Hepatocyte (in vitro differentiated cells): Measurements from ENCODE around the gene PLEKHG3. TPM values are rescaled to one million over a fixed set of nuclear protein-coding genes. Genes with fewer than 3 reads are reported as not detected.
A peak's percentile ranks its signal among the peaks of the same experiment; 100 is the strongest.
"Not testable (repeated sequence)": the region's sequence is repeated elsewhere in the genome, so short reads cannot be mapped to it uniquely, and the experiment has no call there.

Source experiments
- DNase-seq: peaks from one replicate; pipeline ENCODE4 v3.0.0-alpha.2; 2016; ENCODE audit warnings: low spot score
- H2AFZ ChIP-seq: fragments of 200-600 bp; sonication (generic); 2 replicates; pipeline ENCODE4 v1.6.0; 2016; ENCODE audit warnings: antibody characterized with exemption, mild to moderate bottlenecking
- H3K27ac ChIP-seq: fragments of 200-600 bp; sonication (generic); 2 replicates; pipeline ENCODE4 v1.5.1; 2016; ENCODE audit warnings: mild to moderate bottlenecking
- H3K27me3 ChIP-seq: fragments of 200-600 bp; sonication (generic); 2 replicates; pipeline ENCODE4 v1.6.1; 2016
- H3K36me3 ChIP-seq: fragments of 200-600 bp; sonication (generic); replicated peaks from 2 replicates; pipeline ENCODE4 v1.5.1; 2016; ENCODE audit warnings: low read depth; ENCODE audit not compliant: insufficient read depth
- H3K4me1 ChIP-seq: fragments of 200-600 bp; sonication (generic); 2 replicates; pipeline ENCODE4 v1.5.1; 2016; ENCODE audit warnings: mild to moderate bottlenecking, moderate library complexity; ENCODE audit not compliant: insufficient read depth
- H3K4me2 ChIP-seq: fragments of 200-600 bp; sonication (generic); 2 replicates; pipeline ENCODE4 v1.6.0; 2016
- H3K4me3 ChIP-seq: fragments of 200-600 bp; sonication (generic); 2 replicates; pipeline ENCODE4 v1.5.1; 2016; ENCODE audit warnings: mild to moderate bottlenecking
- H3K79me2 ChIP-seq: fragments of 200-600 bp; sonication (generic); 2 replicates; pipeline ENCODE4 v1.6.0; 2017; ENCODE audit warnings: mild to moderate bottlenecking
- H3K9me2 ChIP-seq: fragments of 200-600 bp; sonication (generic); replicated peaks from 2 replicates; pipeline ENCODE4 v1.6.0; 2017; ENCODE audit warnings: mild to moderate bottlenecking; ENCODE audit not compliant: insufficient read depth
- H3K9me3 ChIP-seq: fragments of 200-600 bp; sonication (generic); 2 replicates; pipeline ENCODE4 v1.5.1; 2016; ENCODE audit warnings: low read depth, mild to moderate bottlenecking
- H4K20me1 ChIP-seq: fragments of 200-600 bp; sonication (generic); 2 replicates; pipeline ENCODE4 v1.6.0; 2016; ENCODE audit warnings: mild to moderate bottlenecking; ENCODE audit not compliant: insufficient read depth, poor library complexity, severe bottlenecking
- EZH2 ChIP-seq: fragments of 200-600 bp; sonication (generic); IDR thresholded peaks from 2 replicates; pipeline ENCODE4 v1.6.1; 2016; ENCODE audit warnings: antibody characterized with exemption, mild to moderate bottlenecking, borderline replicate concordance
- EZH2phosphoT487 ChIP-seq: fragments of 200-600 bp; sonication (generic); IDR thresholded peaks from one replicate; pipeline ENCODE4 v1.6.1; 2018; ENCODE audit warnings: antibody characterized with exemption, mild to moderate bottlenecking, low read depth, moderate library complexity; ENCODE audit not compliant: unreplicated experiment, severe bottlenecking
- WGBS: methylation state at CpG from one replicate; pipeline ENCODE4 v1.1.6; 2016; ENCODE audit warnings: low lambda C conversion rate; ENCODE audit errors: missing lambda C conversion rate; 5-methylcytosine and 5-hydroxymethylcytosine counted together
- polyA plus RNA-seq: library from polyadenylated mRNA; unstranded; fragments of >200 nt; fragmentation: Nextera tagmentation; extraction: Ambion mirVana; gene quantifications from 2 replicates; pipeline ENCODE4 v1.2.1, GENCODE V29; 2016
- total RNA-seq: library from RNA; depleted of rRNA; stranded (reverse); fragments of >200 nt; gene quantifications from 2 replicates; pipeline ENCODE4 v1.2.3, GENCODE V29; 2014
- TF ChIP-seq, protein P1 (sequence below): fragments of 200-600 bp; sonication (generic); IDR thresholded peaks from 2 replicates; pipeline ENCODE4 v1.5.1; 2016; ENCODE audit warnings: antibody characterized with exemption, mild to moderate bottlenecking; ENCODE audit not compliant: poor library complexity

Gene PLEKHG3
- 41.8 and 54.2 TPM in 2 replicates for total RNA-seq
- 37.1 and 42.7 TPM in 2 replicates for polyA plus RNA-seq

DNA sequence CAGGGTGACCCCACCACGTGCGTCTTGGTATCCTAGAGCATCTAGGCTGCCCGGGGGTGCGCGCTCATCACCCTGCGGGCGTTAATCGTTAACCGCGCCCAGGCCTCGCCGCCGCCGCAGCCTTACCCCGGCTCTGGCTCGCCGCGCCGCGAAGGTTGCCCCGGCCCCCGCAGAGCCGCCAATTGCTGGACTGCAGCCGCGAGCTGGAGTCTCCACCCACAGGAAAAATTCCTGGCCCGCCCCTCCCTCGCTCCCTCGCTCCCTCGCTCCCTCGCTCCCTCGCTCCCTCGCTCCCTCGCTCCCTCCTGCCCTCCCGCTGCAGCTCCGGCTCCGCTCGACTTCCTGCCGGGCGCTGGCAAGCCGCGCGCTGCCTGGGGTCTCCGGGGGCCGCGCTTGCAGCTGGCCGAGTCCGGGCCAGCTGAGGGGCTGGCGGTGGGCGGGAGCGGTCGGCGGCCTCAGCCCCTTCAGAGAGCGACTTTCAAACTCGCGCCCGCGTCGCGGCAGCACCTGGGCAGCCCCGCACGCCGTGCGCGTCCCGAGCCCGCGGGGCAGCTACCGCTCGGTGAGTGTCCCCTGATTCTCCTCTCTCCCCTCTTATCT, at the start of gene PLEKHG3:
Gene PLEKHG3, plus strand, starts transcription at position 282 of the 600 bp plus-strand sequence. CDS start 23,208 bp downstream, outside the sequence.
- Histone ChIP-seq H3K79me2 (peaks cover 47% of the 10 kb centered on the region), H3K4me2 (peak within 1 kb of the TSS; percentile 83), H3K27me3 (no peaks in the 10 kb centered on the region), H3K27ac (peak within 1 kb of the TSS; percentile 97), H3K4me1 (peaks cover 50% of the 10 kb centered on the region), H3K4me3 (peak within 1 kb of the TSS; percentile 85), H3K9me2 (no peaks in the 10 kb centered on the region), H2AFZ (peak within 1 kb of the TSS; percentile 51), H4K20me1 (peaks cover 11% of the 10 kb centered on the region), H3K9me3 (no peaks in the 10 kb centered on the region), H3K36me3 (no peaks in the 10 kb centered on the region)
- WGBS, result under 1% methylated on average over 44 of the region's 69 CpGs
- TF ChIP-seq, protein P1, sequence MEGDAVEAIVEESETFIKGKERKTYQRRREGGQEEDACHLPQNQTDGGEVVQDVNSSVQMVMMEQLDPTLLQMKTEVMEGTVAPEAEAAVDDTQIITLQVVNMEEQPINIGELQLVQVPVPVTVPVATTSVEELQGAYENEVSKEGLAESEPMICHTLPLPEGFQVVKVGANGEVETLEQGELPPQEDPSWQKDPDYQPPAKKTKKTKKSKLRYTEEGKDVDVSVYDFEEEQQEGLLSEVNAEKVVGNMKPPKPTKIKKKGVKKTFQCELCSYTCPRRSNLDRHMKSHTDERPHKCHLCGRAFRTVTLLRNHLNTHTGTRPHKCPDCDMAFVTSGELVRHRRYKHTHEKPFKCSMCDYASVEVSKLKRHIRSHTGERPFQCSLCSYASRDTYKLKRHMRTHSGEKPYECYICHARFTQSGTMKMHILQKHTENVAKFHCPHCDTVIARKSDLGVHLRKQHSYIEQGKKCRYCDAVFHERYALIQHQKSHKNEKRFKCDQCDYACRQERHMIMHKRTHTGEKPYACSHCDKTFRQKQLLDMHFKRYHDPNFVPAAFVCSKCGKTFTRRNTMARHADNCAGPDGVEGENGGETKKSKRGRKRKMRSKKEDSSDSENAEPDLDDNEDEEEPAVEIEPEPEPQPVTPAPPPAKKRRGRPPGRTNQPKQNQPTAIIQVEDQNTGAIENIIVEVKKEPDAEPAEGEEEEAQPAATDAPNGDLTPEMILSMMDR, result no peak
- no peak for TF ChIP-seq EZH2phosphoT487
- TF ChIP-seq EZH2, result no peak
- DNase-seq, result peak; percentile 95

DNA sequence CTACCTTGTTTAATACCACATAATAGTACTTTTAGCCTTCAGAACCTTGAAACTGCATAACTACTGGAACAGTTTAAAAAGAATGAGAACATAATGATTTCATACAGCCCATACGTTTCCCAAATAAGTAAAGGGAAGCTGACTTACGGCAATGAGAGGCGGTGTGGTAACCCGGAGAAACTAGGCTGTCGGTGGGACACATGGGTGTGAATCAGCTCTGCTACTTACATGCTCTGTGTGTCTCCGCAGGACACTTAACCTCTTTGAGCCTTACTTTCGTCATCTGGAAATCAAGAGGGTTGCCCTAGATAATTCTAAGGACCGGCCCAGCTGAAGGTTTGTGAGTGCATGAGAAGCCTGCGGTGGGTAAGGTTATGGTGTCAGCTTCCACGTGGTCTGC, 49.3 kb upstream of the PLEKHG3 start:
- no peak for TF ChIP-seq EZH2phosphoT487
- TF ChIP-seq, protein P1, result no peak
- no peak for TF ChIP-seq EZH2
- DNase-seq, result no peak
- H3K79me2 ChIP-seq, result no peaks in the 10 kb centered on the region
- H3K27me3 ChIP-seq, result no peaks in the 10 kb centered on the region
- peak overlapping the region; percentile 77 for H3K27ac ChIP-seq
- 83% methylated on average over 10 of the region's 10 CpGs for WGBS
- H3K9me2 ChIP-seq, result no peaks in the 10 kb centered on the region
- H3K36me3 ChIP-seq, result no peaks in the 10 kb centered on the region
- no peak overlapping the region for H3K4me3 ChIP-seq
- no peak overlapping the region for H2AFZ ChIP-seq
- H3K4me1 ChIP-seq, result peaks cover 9% of the 10 kb centered on the region
- H4K20me1 ChIP-seq, result no peaks in the 10 kb centered on the region
- no peaks in the 10 kb centered on the region for H3K9me3 ChIP-seq
- peak overlapping the region; percentile 17 for H3K4me2 ChIP-seq

DNA sequence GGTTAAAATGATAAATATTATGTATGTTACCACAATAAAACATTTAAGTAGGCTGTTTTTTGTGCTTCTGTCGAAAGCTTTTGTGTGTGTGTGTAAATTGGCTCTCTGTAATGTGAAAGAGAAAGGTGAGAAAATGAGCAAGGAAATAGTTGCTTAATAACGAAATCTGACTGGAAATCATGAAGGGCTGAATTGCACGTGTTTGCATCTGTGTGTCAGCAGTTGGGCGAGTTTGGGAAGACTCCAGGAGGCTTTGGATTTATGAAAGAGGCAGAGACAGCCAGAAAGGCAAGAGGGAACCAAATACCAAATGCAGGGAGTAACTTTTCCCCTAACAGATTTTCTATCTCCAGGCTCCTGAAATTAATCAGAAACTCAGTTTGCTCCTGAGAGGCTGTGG, 47.2 kb upstream of the PLEKHG3 start:
- TF ChIP-seq, protein P1, result no peak
- TF ChIP-seq EZH2phosphoT487, result no peak
- WGBS, result 85% methylated on average over 4 of the region's 4 CpGs
- Histone ChIP-seq H3K9me2 (no peaks in the 10 kb centered on the region), H2AFZ (no peak overlapping the region), H3K4me1 (peaks cover 9% of the 10 kb centered on the region), H3K27me3 (no peaks in the 10 kb centered on the region), H4K20me1 (no peaks in the 10 kb centered on the region), H3K4me3 (no peak overlapping the region), H3K27ac (no peak overlapping the region), H3K79me2 (no peaks in the 10 kb centered on the region), H3K4me2 (no peak overlapping the region), H3K9me3 (no peaks in the 10 kb centered on the region), H3K36me3 (no peaks in the 10 kb centered on the region)
- DNase-seq, result no peak

DNA sequence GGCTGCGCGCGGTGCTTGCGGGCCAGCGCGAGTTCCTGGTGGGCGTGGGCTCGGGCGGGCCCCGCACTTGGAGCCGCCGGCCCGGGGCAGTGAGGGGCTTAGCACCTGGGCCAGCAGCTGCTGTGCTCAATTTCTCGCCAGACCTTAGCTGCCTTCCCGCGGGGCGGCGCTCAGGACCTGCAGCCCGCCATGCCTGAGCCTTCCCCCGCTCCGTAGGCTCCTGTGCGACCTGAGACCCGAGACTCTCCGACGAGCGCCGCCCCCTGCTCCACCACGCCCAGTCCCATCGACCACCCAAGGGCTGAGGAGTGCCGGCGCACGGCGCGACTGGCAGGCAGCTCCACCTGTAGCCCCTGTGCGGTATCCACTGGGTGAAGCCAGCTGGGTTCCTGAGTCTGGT, 46.0 kb upstream of the PLEKHG3 start:
- no peak for DNase-seq
- Histone ChIP-seq H3K9me3 (no peaks in the 10 kb centered on the region), H2AFZ (no peak overlapping the region), H3K4me3 (no peak overlapping the region), H4K20me1 (no peaks in the 10 kb centered on the region), H3K9me2 (no peaks in the 10 kb centered on the region), H3K36me3 (no peaks in the 10 kb centered on the region), H3K27me3 (no peaks in the 10 kb centered on the region), H3K27ac (no peak overlapping the region), H3K4me1 (peaks cover 9% of the 10 kb centered on the region), H3K4me2 (no peak overlapping the region), H3K79me2 (no peaks in the 10 kb centered on the region)
- TF ChIP-seq EZH2 (no peak), EZH2phosphoT487 (no peak)
- TF ChIP-seq, protein P1, result no peak
- whole genome bisulfite sequencing, result 98% methylated on average over 20 of the region's 35 CpGs

DNA sequence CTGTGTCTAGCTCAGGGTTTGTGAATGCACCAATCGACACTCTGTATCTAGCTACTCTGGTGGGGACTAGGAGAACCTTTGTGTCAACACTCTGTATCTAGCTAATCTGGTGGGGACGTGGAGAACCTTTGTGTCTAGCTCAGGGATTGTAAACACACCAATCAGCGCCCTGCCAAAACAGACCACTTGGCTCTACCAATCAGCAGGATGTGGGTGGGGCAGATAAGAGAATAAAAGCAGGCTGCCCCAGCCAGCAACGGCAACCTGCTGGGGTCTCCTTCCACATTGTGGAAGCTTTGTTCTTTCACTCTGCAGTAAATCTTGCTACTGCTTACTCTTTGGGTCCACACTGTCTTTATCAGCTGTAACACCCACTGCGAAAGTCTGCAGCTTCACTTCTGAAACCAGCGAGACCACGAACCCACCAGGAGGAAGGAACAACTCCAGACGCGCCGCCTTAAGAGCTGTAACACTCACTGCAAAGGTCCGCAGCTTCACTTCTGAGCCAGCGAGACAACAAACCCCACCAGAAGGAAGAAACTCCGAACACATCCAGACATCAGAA, 45.4 kb upstream of the PLEKHG3 start:
- H4K20me1 ChIP-seq, H3K79me2 ChIP-seq, H3K9me3 ChIP-seq, H3K27me3 ChIP-seq, H3K27ac ChIP-seq, H3K4me1 ChIP-seq, H3K36me3 ChIP-seq, H3K4me3 ChIP-seq, DNase-seq, H3K9me2 ChIP-seq, H3K4me2 ChIP-seq, H2AFZ ChIP-seq: not testable (repeated sequence)
- WGBS, result 83% methylated on average over 13 of the region's 13 CpGs
